Spleen (tissue), 7 donors: ENCODE measurements around the gene RBM3.

Source experiments
- CTCF ChIP-seq, 11 experiments: fragments of 200-600 bp in 7 of 11; fragments of 450-650 bp in 4 of 11; sonication (generic) in 4 of 11; IDR thresholded peaks in 8 of 11; conservative IDR thresholded peaks in 3 of 11; 1 replicate in 7 of 11; 2 replicates in 4 of 11; pipeline versions ENCODE4 v1.4.0 to v1.8.0; 2016 to 2021; ENCODE audit warnings: antibody characterized with exemption in 11 of 11, inconsistent platforms in 4 of 11, mild to moderate bottlenecking in 1 of 11
- POLR2A ChIP-seq, 3 donors: fragments of 450-650 bp; IDR thresholded peaks; one replicate each; pipeline ENCODE4 v1.5.1; 2017; ENCODE audit warnings: antibody characterized with exemption in 3 of 3, mild to moderate bottlenecking in 1 of 3
- donor health status: DM: no; HTN: no; CAD: no; lungs with moderate emphysema.
- donor health status: DM: no; HTN: no; CAD: no.
- donor health status: DM: no; HTN: no; CAD: no.

- TF ChIP-seq CTCF (IDR thresholded peaks at IDR 0.05 in 8 of 11, conservative IDR thresholded peaks at IDR 0.05 in 3 of 11) (no peak), POLR2A (IDR thresholded peaks at IDR 0.05) (no peak)
Measured at GRCh38 chrX:48538641-48539344, 35.5 kb upstream of the RBM3 start.
